GM12874 (cell line): ENCODE data around the gene UBR4.

Source experiments
- CTCF ChIP-seq: IDR thresholded peaks from 2 replicates; pipeline ENCODE4 v1.5.1; 2011; ENCODE audit warnings: low read depth, mild to moderate bottlenecking, control low read depth, low read length, moderate library complexity; ENCODE audit not compliant: insufficient read depth

UBR4 gene

GRCh38 chr1:19066248-19066873, 143.7 kb downstream of the UBR4 start:
- TF ChIP-seq CTCF, result no peak

- TF ChIP-seq CTCF, result no peak
Measured at GRCh38 chr1:19065526-19066247, 144.4 kb downstream of the UBR4 start.

- no peak for TF ChIP-seq CTCF
Measured at GRCh38 chr1:19064906-19065450, 145.1 kb downstream of the UBR4 start.

GRCh38 chr1:19063122-19063521, 146.9 kb downstream of the UBR4 start:
- no peak for TF ChIP-seq CTCF

GRCh38 chr1:19062258-19063029, 147.6 kb downstream of the UBR4 start:
- TF ChIP-seq CTCF, result no peak

GRCh38 chr1:19061798-19062197, 148.3 kb downstream of the UBR4 start:
- no peak for TF ChIP-seq CTCF

GRCh38 chr1:19061343-19061742, 148.7 kb downstream of the UBR4 start:
- TF ChIP-seq CTCF, result no peak
